Neural cell (in vitro differentiated cells): ENCODE data around the gene ZCCHC17. TPM values are rescaled to one million over a fixed set of nuclear protein-coding genes. Genes with fewer than 3 reads are reported as not detected.

ENCODE experiments used
- H2AFZ ChIP-seq: fragments of 200-600, 300-800 bp; sonication (generic), shearing (Covaris generic); 2 replicates; pipeline ENCODE4 v1.6.0; 2014; ENCODE audit warnings: low read depth, mild to moderate bottlenecking, antibody characterized with exemption, low read length, moderate library complexity
- H3F3A ChIP-seq: fragments of 200-600 bp; shearing (Covaris generic); 2 replicates; pipeline ENCODE4 v1.6.1; 2016; ENCODE audit warnings: mild to moderate bottlenecking, moderate library complexity, mixed read lengths, antibody characterized with exemption, low read length; ENCODE audit not compliant: insufficient read depth, poor library complexity, severe bottlenecking
- H3K27ac ChIP-seq: fragments of 200-600, 300-800 bp; sonication (generic), shearing (Covaris generic); 2 replicates; pipeline ENCODE4 v1.5.1; 2014; ENCODE audit warnings: mild to moderate bottlenecking, low read length, moderate library complexity
- H3K27me3 ChIP-seq: fragments of 300-800, 200-600 bp; sonication (generic), shearing (Covaris generic); 2 replicates; pipeline ENCODE4 v1.6.0; 2014; ENCODE audit warnings: mild to moderate bottlenecking, low read depth, low read length, moderate library complexity; ENCODE audit not compliant: insufficient read depth
- H3K36me3 ChIP-seq: fragments of 300-800, 200-600 bp; sonication (generic), shearing (Covaris generic); 2 replicates; pipeline ENCODE4 v1.5.1; 2014; ENCODE audit warnings: mild to moderate bottlenecking, antibody characterized with exemption, low read length, moderate library complexity; ENCODE audit not compliant: insufficient read depth
- H3K4me2 ChIP-seq: fragments of 300-800, 200-600 bp; sonication (generic), shearing (Covaris generic); 2 replicates; pipeline ENCODE4 v1.6.0; 2014; ENCODE audit warnings: mild to moderate bottlenecking, low read length
- H3K4me3 ChIP-seq: fragments of 300-800, 200-600 bp; sonication (generic), shearing (Covaris generic); 2 replicates; pipeline ENCODE4 v1.5.1; 2014; ENCODE audit warnings: mild to moderate bottlenecking, low read length, moderate library complexity
- H3K79me2 ChIP-seq: fragments of 200-600 bp; shearing (Covaris generic); replicated peaks from 2 replicates; pipeline ENCODE4 v1.6.0; 2014; ENCODE audit warnings: mild to moderate bottlenecking, low read length, moderate library complexity; ENCODE audit not compliant: insufficient read depth
- H3K9ac ChIP-seq: fragments of 300-800, 200-600 bp; sonication (generic), shearing (Covaris generic); 2 replicates; pipeline ENCODE4 v1.6.1; 2016; ENCODE audit warnings: mild to moderate bottlenecking, low read length, mixed read lengths
- H3K9me2 ChIP-seq: fragments of 200-600 bp; shearing (Covaris generic); 2 replicates; pipeline ENCODE4 v1.6.1; 2016; ENCODE audit warnings: mild to moderate bottlenecking, low read length, mixed read lengths; ENCODE audit not compliant: insufficient read depth
- H3K9me3 ChIP-seq: fragments of 200-600, 300-800 bp; sonication (generic), shearing (Covaris generic); 2 replicates; pipeline ENCODE4 v1.6.1; 2016; ENCODE audit warnings: mild to moderate bottlenecking, mixed run types, low read length, moderate library complexity, mixed read lengths
- H4K20me1 ChIP-seq: fragments of 200-600 bp; shearing (Covaris generic); 2 replicates; pipeline ENCODE4 v1.6.1; 2016; ENCODE audit warnings: mild to moderate bottlenecking, mixed run types; ENCODE audit not compliant: insufficient read depth
- EP300 ChIP-seq: fragments of 450-650 bp; conservative IDR thresholded peaks from 2 replicates; pipeline ENCODE4 v1.6.1; 2014; ENCODE audit warnings: antibody characterized with exemption, mild to moderate bottlenecking, moderate library complexity; ENCODE audit not compliant: poor library complexity, severe bottlenecking
- EZH2 ChIP-seq: fragments of 200-600, 300-800 bp; shearing (Covaris generic), sonication (generic); IDR thresholded peaks from 2 replicates; pipeline ENCODE4 v1.6.1; 2014; ENCODE audit warnings: antibody characterized with exemption, low read length, borderline replicate concordance, mild to moderate bottlenecking; ENCODE audit not compliant: insufficient read depth, poor library complexity, severe bottlenecking
- MXI1 ChIP-seq: fragments of 450-650 bp; conservative IDR thresholded peaks from 2 replicates; pipeline ENCODE4 v1.6.1; 2014; ENCODE audit warnings: antibody characterized with exemption, mild to moderate bottlenecking; ENCODE audit not compliant: poor library complexity, severe bottlenecking
- POLR2AphosphoS5 ChIP-seq: IDR thresholded peaks from 2 replicates; pipeline ENCODE4 v1.6.1; 2012
- RAD21 ChIP-seq: fragments of 450-650 bp; conservative IDR thresholded peaks from 2 replicates; pipeline ENCODE4 v1.6.1; 2014; ENCODE audit warnings: antibody characterized with exemption, mild to moderate bottlenecking, moderate library complexity
- SMC3 ChIP-seq: fragments of 450-650 bp; conservative IDR thresholded peaks from 2 replicates; pipeline ENCODE4 v1.6.1; 2014; ENCODE audit warnings: antibody characterized with exemption, mild to moderate bottlenecking, moderate library complexity; ENCODE audit not compliant: poor library complexity
- TAF1 ChIP-seq: IDR thresholded peaks from 2 replicates; pipeline ENCODE4 v1.6.1; 2012; ENCODE audit warnings: low read depth
- polyA plus RNA-seq: library from polyadenylated mRNA; depleted of rRNA; stranded (reverse); fragments of >200 nt; gene quantifications from 2 replicates; pipeline ENCODE4 v1.2.3, GENCODE V29; 2014
- TF ChIP-seq, protein P1 (sequence below): fragments of 450-650 bp; IDR thresholded peaks from 2 replicates; pipeline ENCODE4 v1.5.1; 2014; ENCODE audit warnings: antibody characterized with exemption, mild to moderate bottlenecking, moderate library complexity; ENCODE audit not compliant: poor library complexity, severe bottlenecking
- TF ChIP-seq, protein P2 (sequence below): IDR thresholded peaks from 2 replicates; pipeline ENCODE4 v1.6.1; 2012; ENCODE audit warnings: borderline replicate concordance

ZCCHC17 gene
- polyA plus RNA-seq, 1 donor from 2014 or later: 146 TPM

DNA sequence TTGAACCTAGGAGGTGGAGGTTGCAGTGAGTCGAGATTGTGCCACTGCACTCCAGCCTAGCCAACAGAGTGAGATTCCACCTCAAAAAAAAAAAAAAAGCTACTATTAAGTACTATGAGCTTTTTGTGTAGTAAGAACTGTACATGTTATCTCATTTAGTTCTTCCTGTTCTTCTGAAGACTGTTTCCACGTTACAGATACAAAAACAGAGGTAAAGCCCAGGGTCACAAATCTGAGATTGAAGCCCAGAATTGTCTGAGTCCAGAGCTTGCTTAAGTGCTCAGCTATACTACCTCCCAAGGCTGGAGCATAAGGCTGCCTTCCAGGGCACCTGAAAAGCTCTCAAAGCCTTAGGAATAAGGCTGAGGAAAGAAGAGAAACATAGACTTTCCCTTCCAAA is 73.2 kb downstream of the ZCCHC17 start:
- no peak overlapping the region for H2AFZ ChIP-seq
- H4K20me1 ChIP-seq: no peaks in the 10 kb centered on the region
- no peak for TF ChIP-seq EZH2
- no peak for TF ChIP-seq POLR2AphosphoS5
- TF ChIP-seq, protein P1, sequence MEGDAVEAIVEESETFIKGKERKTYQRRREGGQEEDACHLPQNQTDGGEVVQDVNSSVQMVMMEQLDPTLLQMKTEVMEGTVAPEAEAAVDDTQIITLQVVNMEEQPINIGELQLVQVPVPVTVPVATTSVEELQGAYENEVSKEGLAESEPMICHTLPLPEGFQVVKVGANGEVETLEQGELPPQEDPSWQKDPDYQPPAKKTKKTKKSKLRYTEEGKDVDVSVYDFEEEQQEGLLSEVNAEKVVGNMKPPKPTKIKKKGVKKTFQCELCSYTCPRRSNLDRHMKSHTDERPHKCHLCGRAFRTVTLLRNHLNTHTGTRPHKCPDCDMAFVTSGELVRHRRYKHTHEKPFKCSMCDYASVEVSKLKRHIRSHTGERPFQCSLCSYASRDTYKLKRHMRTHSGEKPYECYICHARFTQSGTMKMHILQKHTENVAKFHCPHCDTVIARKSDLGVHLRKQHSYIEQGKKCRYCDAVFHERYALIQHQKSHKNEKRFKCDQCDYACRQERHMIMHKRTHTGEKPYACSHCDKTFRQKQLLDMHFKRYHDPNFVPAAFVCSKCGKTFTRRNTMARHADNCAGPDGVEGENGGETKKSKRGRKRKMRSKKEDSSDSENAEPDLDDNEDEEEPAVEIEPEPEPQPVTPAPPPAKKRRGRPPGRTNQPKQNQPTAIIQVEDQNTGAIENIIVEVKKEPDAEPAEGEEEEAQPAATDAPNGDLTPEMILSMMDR: no peak
- TF ChIP-seq, protein P2, sequence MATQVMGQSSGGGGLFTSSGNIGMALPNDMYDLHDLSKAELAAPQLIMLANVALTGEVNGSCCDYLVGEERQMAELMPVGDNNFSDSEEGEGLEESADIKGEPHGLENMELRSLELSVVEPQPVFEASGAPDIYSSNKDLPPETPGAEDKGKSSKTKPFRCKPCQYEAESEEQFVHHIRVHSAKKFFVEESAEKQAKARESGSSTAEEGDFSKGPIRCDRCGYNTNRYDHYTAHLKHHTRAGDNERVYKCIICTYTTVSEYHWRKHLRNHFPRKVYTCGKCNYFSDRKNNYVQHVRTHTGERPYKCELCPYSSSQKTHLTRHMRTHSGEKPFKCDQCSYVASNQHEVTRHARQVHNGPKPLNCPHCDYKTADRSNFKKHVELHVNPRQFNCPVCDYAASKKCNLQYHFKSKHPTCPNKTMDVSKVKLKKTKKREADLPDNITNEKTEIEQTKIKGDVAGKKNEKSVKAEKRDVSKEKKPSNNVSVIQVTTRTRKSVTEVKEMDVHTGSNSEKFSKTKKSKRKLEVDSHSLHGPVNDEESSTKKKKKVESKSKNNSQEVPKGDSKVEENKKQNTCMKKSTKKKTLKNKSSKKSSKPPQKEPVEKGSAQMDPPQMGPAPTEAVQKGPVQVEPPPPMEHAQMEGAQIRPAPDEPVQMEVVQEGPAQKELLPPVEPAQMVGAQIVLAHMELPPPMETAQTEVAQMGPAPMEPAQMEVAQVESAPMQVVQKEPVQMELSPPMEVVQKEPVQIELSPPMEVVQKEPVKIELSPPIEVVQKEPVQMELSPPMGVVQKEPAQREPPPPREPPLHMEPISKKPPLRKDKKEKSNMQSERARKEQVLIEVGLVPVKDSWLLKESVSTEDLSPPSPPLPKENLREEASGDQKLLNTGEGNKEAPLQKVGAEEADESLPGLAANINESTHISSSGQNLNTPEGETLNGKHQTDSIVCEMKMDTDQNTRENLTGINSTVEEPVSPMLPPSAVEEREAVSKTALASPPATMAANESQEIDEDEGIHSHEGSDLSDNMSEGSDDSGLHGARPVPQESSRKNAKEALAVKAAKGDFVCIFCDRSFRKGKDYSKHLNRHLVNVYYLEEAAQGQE: no peak
- TF ChIP-seq SMC3: no peak
- TF ChIP-seq RAD21: no peak
- TF ChIP-seq EP300: no peak
- no peak for TF ChIP-seq TAF1
- TF ChIP-seq MXI1: no peak
- no peaks in the 10 kb centered on the region for H3F3A ChIP-seq
- no peak overlapping the region for H3K4me3 ChIP-seq
- H3K36me3 ChIP-seq: no peaks in the 10 kb centered on the region
- H3K79me2 ChIP-seq: no peaks in the 10 kb centered on the region
- H3K27me3 ChIP-seq: no peaks in the 10 kb centered on the region
- no peaks in the 10 kb centered on the region for H3K9me3 ChIP-seq
- H3K9me2 ChIP-seq: no peaks in the 10 kb centered on the region
- H3K27ac ChIP-seq: no peak overlapping the region
- H3K9ac ChIP-seq: no peak overlapping the region
- H3K4me2 ChIP-seq: no peak overlapping the region

DNA sequence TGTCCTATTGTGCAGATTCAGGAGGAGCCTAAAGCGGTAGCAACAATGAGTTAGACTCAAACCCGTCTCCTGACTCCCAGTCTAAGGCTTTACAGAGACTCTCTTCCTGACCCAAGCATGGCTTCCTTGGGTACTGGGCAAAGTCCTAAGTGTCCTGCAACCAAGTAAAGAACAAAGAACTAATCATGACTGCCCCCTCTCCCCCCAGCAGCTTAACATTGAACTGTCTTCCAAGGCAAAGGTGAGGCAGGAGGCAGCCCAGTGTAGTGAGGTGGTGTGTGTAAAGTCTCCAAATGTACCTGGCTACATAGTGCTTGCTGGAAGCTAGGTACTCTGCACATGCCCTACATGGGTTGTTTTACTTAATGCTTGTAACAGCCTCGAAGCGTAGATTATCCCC is 73.7 kb downstream of the ZCCHC17 start:
- H2AFZ ChIP-seq: no peak overlapping the region
- no peaks in the 10 kb centered on the region for H3K9me2 ChIP-seq
- no peak overlapping the region for H3K4me3 ChIP-seq
- H3K27ac ChIP-seq: no peak overlapping the region
- no peaks in the 10 kb centered on the region for H3K79me2 ChIP-seq
- TF ChIP-seq EP300 (no peak), RAD21 (no peak), EZH2 (no peak), MXI1 (no peak), POLR2AphosphoS5 (no peak), TAF1 (no peak), SMC3 (no peak)
- TF ChIP-seq, protein P1: no peak
- TF ChIP-seq, protein P2: no peak
- H4K20me1 ChIP-seq: no peaks in the 10 kb centered on the region
- H3K4me2 ChIP-seq: no peak overlapping the region
- no peaks in the 10 kb centered on the region for H3K9me3 ChIP-seq
- H3F3A ChIP-seq: no peaks in the 10 kb centered on the region
- H3K36me3 ChIP-seq: no peaks in the 10 kb centered on the region
- H3K27me3 ChIP-seq: no peaks in the 10 kb centered on the region
- no peak overlapping the region for H3K9ac ChIP-seq
